ENCODE measurements around the gene CDKL1.
"Not testable (repeated sequence)": the region's sequence is repeated elsewhere in the genome, so short reads cannot be mapped to it uniquely, and the experiment has no call there.

The CDKL1 gene

GRCh38 chr14:50320283-50320682 lies 76.4 kb downstream of the CDKL1 start:
- peak; percentile 54 for DNase-seq

GRCh38 chr14:50319721-50320120 lies 77.0 kb downstream of the CDKL1 start:
- no peak for DNase-seq

GRCh38 chr14:50319293-50319692 lies 77.4 kb downstream of the CDKL1 start:
- DNase-seq: no peak

GRCh38 chr14:50318031-50318626 lies 78.6 kb downstream of the CDKL1 start:
- DNase-seq: peak; percentile 19

GRCh38 chr14:50314098-50314497 lies 82.6 kb downstream of the CDKL1 start:
- not testable (repeated sequence) for DNase-seq

- no peak for DNase-seq
Observed at GRCh38 chr14:50312734-50313054, 84.0 kb downstream of the CDKL1 start.

- peak; percentile 95 for DNase-seq
Observed at GRCh38 chr14:50311972-50312733, 84.5 kb downstream of the CDKL1 start, which contains the start of the genes DMAC2L and L2HGDH. TSS of gene DMAC2L (plus strand) at chr14:50312324. CDS start at chr14:50321488, 9,164 bp downstream. TSS of gene L2HGDH (minus strand) at chr14:50312229. CDS start at chr14:50312150, 79 bp downstream.

- no peak for DNase-seq
Observed at GRCh38 chr14:50311337-50311971, 85.2 kb downstream of the CDKL1 start.

- no peak for DNase-seq
Observed at GRCh38 chr14:50310445-50310844, 86.2 kb downstream of the CDKL1 start.

GRCh38 chr14:50308363-50308915 lies 88.2 kb downstream of the CDKL1 start:
- no peak for DNase-seq

- peak; percentile 13 for DNase-seq
Observed at GRCh38 chr14:50303744-50304471, 92.8 kb downstream of the CDKL1 start.

GRCh38 chr14:50301914-50302313 lies 94.8 kb downstream of the CDKL1 start:
- DNase-seq: no peak

- DNase-seq: no peak
Observed at GRCh38 chr14:50299585-50299984, 97.1 kb downstream of the CDKL1 start.

GRCh38 chr14:50290306-50290705 lies 106.4 kb downstream of the CDKL1 start:
- DNase-seq: no peak

GRCh38 chr14:50288146-50288545 lies 108.5 kb downstream of the CDKL1 start:
- no peak for DNase-seq

GRCh38 chr14:50285861-50286260 lies 110.8 kb downstream of the CDKL1 start:
- no peak for DNase-seq
